Measurements from ENCODE around the gene C7orf25. TPM values are rescaled to one million over a fixed set of nuclear protein-coding genes. Genes with fewer than 3 reads are reported as not detected.

The C7orf25 gene
- total RNA-seq, 4 donors from 2014 or later: 3.5 to 7.1 (median 5.8) TPM

DNA sequence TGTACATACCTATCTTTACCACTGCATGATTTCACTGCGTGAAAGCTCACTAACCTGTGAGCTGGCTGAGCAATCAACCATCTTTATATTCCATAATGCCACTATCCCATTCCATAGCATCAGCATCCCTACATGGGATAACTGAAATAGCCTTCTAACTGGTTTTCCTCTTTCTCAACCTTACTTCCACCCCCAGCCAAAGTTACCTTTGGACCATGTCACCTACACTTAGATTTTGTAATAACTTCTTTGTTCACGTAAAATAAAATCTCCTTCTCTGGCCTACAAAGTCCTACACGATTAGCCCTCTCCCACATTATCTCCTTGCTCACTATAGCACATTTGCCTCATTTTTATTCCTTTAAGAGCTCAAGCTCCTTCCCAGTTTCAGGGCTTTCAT lies 17.6 kb upstream of the C7orf25 start:
- WGBS: 70% methylated on average over 3 of the region's 3 CpGs
- H3K4me1 ChIP-seq: peaks cover 46% of the 10 kb centered on the region
- H3K9me3 ChIP-seq: no peaks in the 10 kb centered on the region

DNA sequence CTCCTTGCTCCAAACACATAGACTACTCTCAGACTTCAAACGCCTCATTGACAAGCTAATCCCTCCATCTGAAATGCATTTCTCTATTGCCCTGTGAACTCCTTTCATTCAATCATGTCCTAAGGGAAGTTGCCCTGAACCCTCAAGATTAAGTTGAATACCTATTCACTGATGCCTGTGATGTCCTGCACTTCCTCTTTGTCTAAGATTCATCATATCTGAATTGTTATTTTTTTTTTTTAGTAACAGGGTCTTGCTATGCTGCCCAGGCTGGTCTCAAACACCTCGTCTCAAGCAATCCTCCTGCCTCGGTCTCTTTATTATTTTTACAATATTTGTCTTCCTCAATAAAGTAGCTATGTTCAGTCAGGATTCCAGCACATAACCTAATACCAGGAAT lies 16.9 kb upstream of the C7orf25 start:
- Histone ChIP-seq H3K9me3 (no peaks in the 10 kb centered on the region), H3K36me3 (peaks cover 29% of the 10 kb centered on the region), H3K27me3 (no peaks in the 10 kb centered on the region), H3K27ac (no peak overlapping the region), H3K4me3 (no peak overlapping the region), H3K4me1 (peaks cover 41% of the 10 kb centered on the region)
- 69% methylated on average over 3 of the region's 3 CpGs for WGBS
- TF ChIP-seq POLR2AphosphoS5 (IDR thresholded peaks at IDR 0.05) (no peak), EP300 (IDR thresholded peaks at IDR 0.05) (no peak), POLR2A (IDR thresholded peaks at IDR 0.05) (no peak)
- TF ChIP-seq, protein P1, sequence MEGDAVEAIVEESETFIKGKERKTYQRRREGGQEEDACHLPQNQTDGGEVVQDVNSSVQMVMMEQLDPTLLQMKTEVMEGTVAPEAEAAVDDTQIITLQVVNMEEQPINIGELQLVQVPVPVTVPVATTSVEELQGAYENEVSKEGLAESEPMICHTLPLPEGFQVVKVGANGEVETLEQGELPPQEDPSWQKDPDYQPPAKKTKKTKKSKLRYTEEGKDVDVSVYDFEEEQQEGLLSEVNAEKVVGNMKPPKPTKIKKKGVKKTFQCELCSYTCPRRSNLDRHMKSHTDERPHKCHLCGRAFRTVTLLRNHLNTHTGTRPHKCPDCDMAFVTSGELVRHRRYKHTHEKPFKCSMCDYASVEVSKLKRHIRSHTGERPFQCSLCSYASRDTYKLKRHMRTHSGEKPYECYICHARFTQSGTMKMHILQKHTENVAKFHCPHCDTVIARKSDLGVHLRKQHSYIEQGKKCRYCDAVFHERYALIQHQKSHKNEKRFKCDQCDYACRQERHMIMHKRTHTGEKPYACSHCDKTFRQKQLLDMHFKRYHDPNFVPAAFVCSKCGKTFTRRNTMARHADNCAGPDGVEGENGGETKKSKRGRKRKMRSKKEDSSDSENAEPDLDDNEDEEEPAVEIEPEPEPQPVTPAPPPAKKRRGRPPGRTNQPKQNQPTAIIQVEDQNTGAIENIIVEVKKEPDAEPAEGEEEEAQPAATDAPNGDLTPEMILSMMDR (IDR thresholded peaks at IDR 0.05): no peak
- no peak for DNase-seq (ENCODE audit: low spot score in 2 of 2)

More for the DNA sequence above, 17.6 kb upstream of the C7orf25 start:
- H3K36me3 ChIP-seq: peaks cover 22% of the 10 kb centered on the region
- DNase-seq (ENCODE audit: low spot score in 2 of 2): no peak
- no peaks in the 10 kb centered on the region for H3K27me3 ChIP-seq
- H3K4me3 ChIP-seq: no peak overlapping the region
- TF ChIP-seq, protein P1 (IDR thresholded peaks at IDR 0.05): no peak
- TF ChIP-seq POLR2AphosphoS5 (IDR thresholded peaks at IDR 0.05): no peak
- TF ChIP-seq EP300 (IDR thresholded peaks at IDR 0.05): no peak
- TF ChIP-seq POLR2A (IDR thresholded peaks at IDR 0.05): no peak
- no peak overlapping the region for H3K27ac ChIP-seq

DNA sequence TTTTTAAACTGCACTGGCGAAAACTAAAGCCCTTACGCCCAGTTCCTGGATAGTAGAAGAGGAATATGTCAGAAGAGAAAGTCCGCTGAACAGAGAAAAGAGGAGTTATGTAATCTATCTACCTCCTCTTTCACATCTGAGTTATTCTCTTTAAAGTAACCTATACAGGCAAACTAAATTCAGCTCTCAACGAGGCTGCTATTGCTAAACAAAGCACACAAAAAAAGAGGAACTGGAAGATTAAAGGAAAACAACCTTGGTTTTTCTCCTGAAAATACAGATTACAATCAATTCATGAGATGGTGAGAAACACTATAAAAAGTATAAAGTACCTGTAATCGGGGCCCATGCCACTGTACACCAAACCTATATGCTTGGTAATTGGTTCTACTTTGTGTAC lies 14.3 kb upstream of the C7orf25 start:
- H3K27ac ChIP-seq: no peak overlapping the region
- H3K27me3 ChIP-seq: no peaks in the 10 kb centered on the region
- no peaks in the 10 kb centered on the region for H3K9me3 ChIP-seq
- peaks cover 51% of the 10 kb centered on the region for H3K36me3 ChIP-seq
- TF ChIP-seq POLR2A (IDR thresholded peaks at IDR 0.05) (no peak), POLR2AphosphoS5 (IDR thresholded peaks at IDR 0.05) (no peak), EP300 (IDR thresholded peaks at IDR 0.05) (no peak)
- TF ChIP-seq, protein P1 (IDR thresholded peaks at IDR 0.05): no peak
- WGBS: 84% methylated on average over 5 of the region's 5 CpGs
- no peak for DNase-seq (ENCODE audit: low spot score in 2 of 2)
- peaks cover 33% of the 10 kb centered on the region for H3K4me1 ChIP-seq
- no peak overlapping the region for H3K4me3 ChIP-seq

DNA sequence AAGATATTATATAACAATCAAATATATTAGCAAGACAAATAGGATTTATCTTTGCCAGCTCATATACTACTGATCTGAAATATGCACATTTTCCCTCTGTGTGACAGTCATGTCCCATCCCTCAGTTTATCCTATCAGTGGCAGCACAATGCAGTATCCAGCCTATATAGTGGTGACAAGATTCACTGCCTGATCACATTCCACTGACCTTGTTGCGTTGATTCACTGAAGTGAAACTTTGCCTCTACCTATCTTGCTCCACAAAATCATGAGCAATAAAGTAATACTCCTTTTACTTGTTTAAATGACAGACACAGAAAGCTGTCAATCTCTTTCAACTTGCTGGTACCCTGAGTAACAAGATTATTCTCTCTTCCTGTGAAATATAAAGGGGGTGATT lies 13.8 kb upstream of the C7orf25 start:
- Histone ChIP-seq H3K4me3 (no peak overlapping the region), H3K36me3 (peaks cover 57% of the 10 kb centered on the region), H3K4me1 (peaks cover 27% of the 10 kb centered on the region), H3K9me3 (no peaks in the 10 kb centered on the region), H3K27ac (no peak overlapping the region), H3K27me3 (no peaks in the 10 kb centered on the region)
- no peak for TF ChIP-seq POLR2AphosphoS5 (IDR thresholded peaks at IDR 0.05)
- no peak for TF ChIP-seq EP300 (IDR thresholded peaks at IDR 0.05)
- TF ChIP-seq POLR2A (IDR thresholded peaks at IDR 0.05): no peak
- TF ChIP-seq, protein P1 (IDR thresholded peaks at IDR 0.05): no peak
- DNase-seq (ENCODE audit: low spot score in 2 of 2): no peak
- WGBS: 88% methylated on average over 1 of the region's 1 CpG

DNA sequence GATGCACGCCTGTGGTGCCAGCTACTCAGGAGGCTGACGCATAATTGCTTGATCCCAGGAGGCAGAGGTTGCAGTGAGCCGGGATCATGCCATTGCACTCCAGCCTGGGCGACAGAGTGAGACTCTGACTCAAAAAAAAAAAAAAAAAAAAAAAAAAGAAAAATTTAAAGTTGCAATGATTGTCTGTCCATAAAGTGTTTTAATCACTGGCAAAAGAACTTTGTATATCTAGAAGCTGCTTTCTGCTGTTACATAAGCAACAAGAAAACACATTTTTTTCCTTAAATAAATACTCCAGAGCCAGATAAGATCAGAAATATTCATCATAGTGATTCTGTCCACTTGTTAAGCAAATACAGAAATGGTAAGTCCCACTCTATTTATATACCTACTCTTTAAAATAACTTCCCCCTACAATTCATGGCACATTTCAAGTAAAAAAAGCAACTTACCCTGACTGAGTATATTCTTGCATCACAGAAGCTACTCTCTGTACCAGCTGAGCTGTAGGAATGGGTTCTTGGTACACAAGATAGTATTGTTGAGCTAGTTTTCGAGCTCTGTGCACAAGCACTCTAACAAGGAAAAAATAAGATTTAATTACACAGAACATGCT lies 12.5 kb upstream of the C7orf25 start:
- no peak overlapping the region for H3K4me3 ChIP-seq
- no peak overlapping the region for H3K27ac ChIP-seq
- TF ChIP-seq POLR2AphosphoS5 (IDR thresholded peaks at IDR 0.05) (no peak), EP300 (IDR thresholded peaks at IDR 0.05) (no peak), POLR2A (IDR thresholded peaks at IDR 0.05) (no peak)
- TF ChIP-seq, protein P1 (IDR thresholded peaks at IDR 0.05): no peak
- no peak for DNase-seq (ENCODE audit: low spot score in 2 of 2)
- no peaks in the 10 kb centered on the region for H3K9me3 ChIP-seq
- no peaks in the 10 kb centered on the region for H3K27me3 ChIP-seq
- peaks cover 14% of the 10 kb centered on the region for H3K4me1 ChIP-seq
- peaks cover 68% of the 10 kb centered on the region for H3K36me3 ChIP-seq
- whole genome bisulfite sequencing: 96% methylated on average over 5 of the region's 5 CpGs
